GM21367 (cell line): Measurements from ENCODE around the gene OR8B3.

Experiments
- ATAC-seq: cut with Tn5 transposase; IDR thresholded peaks from one replicate; pipeline ENCODE4 v1.9.1; 2021; ENCODE audit not compliant: unreplicated experiment

OR8B3 gene

GRCh38 chr11:124376280-124376679 lies 22.5 kb downstream of the OR8B3 start:
- ATAC-seq = no peak

GRCh38 chr11:124359566-124359965 lies 39.3 kb downstream of the OR8B3 start:
- no peak for ATAC-seq

- no peak for ATAC-seq
Observed at GRCh38 chr11:124346311-124346955, 52.4 kb downstream of the OR8B3 start.
